Measurements from ENCODE around the gene HLA-DMB. TPM values are rescaled to one million over a fixed set of nuclear protein-coding genes. Genes with fewer than 3 reads are reported as not detected.

The HLA-DMB gene
- total RNA-seq, 1 experiment from 2014 or later = 3.3 TPM

GRCh38 chr6:32953775-32954174 lies 12.9 kb upstream of the HLA-DMB start:
- Histone ChIP-seq H4K20me1 (ENCODE audit: insufficient read depth) (no peaks in the 10 kb centered on the region), H3K4me2 (ENCODE audit: low read length) (no peak overlapping the region), H3K27me3 (ENCODE audit: insufficient read depth, low read length) (no peaks in the 10 kb centered on the region), H3K9me2 (ENCODE audit: insufficient read depth) (no peaks in the 10 kb centered on the region), H3K4me1 (ENCODE audit: control insufficient read depth in 1 of 2, insufficient read depth in 2 of 2, low read length in 2 of 2) (peaks cover 0 to 17% of the 10 kb centered on the region in 2 experiments; a peak in 2 of 4 replicates), H3K36me3 (ENCODE audit: control insufficient read depth in 1 of 2, insufficient read depth in 2 of 2, low read length in 2 of 2) (no peaks in the 10 kb centered on the region), H3K27ac (ENCODE audit: low read depth, low read length) (no peak overlapping the region), H3K79me2 (ENCODE audit: insufficient read depth, low read length) (no peaks in the 10 kb centered on the region), H3K9ac (ENCODE audit: low read length) (no peak overlapping the region), H2AFZ (ENCODE audit: low read depth, low read length, poor library complexity, severe bottlenecking) (no peak overlapping the region), H3K4me3 (replicated peaks in 1 of 2; ENCODE audit: low read depth in 1 of 2, low read length in 2 of 2) (no peak overlapping the region), H3K9me3 (ENCODE audit: control insufficient read depth in 1 of 2, insufficient read depth in 1 of 2, low read depth in 1 of 2, low read length in 2 of 2) (no peaks in the 10 kb centered on the region)
- TF ChIP-seq ELF1 (IDR thresholded peaks at IDR 0.05; ENCODE audit: borderline replicate concordance, low read depth) (no peak), ATF3 (IDR thresholded peaks at IDR 0.05) (no peak), CBX3 (IDR thresholded peaks at IDR 0.05; ENCODE audit: low read depth) (no peak), MAX (IDR thresholded peaks at IDR 0.05) (no peak), SIN3A (IDR thresholded peaks at IDR 0.05; ENCODE audit: low read depth) (no peak), EZH2phosphoT487 (IDR thresholded peaks at IDR 0.05; ENCODE audit: borderline replicate concordance) (no peak), REST (IDR thresholded peaks at IDR 0.05; ENCODE audit: low read depth) (no peak), EGR1 (IDR thresholded peaks at IDR 0.05; ENCODE audit: low read depth) (no peak), YY1 (IDR thresholded peaks at IDR 0.05; ENCODE audit: extremely low read depth, insufficient replicate concordance, low read depth, low read length) (no peak), FOSL1 (IDR thresholded peaks at IDR 0.05; ENCODE audit: low read depth) (no peak), EZH2 (IDR thresholded peaks at IDR 0.05) (no peak), SP1 (IDR thresholded peaks at IDR 0.05; ENCODE audit: low read depth) (no peak)
- RAD21 ChIA-PET (ENCODE audit: low non-redundant PET in 1 of 2, low total read pairs in 2 of 2, uncharacterized antibody in 2 of 2, unreplicated experiment in 2 of 2) = no interaction called here
- no peak for DNase-seq (ENCODE audit: low read depth, low spot score)
- CTCF ChIA-PET = interaction anchor here (0.9 to 3.8 kb wide), 16 partner anchors 10 to 115 kb away, joined by 3 to 73 read pairs (median 8); partner anchors contain the start of genes BRD2, HLA-DMB, PSMB9 and TAP1
- no peak for ATAC-seq
- no TSS peak for BruUV-seq (replicated peaks)
- POLR2A ChIA-PET = interaction anchor here (1.2 to 8.1 kb wide), 3 partner anchors 10 to 15 kb away, joined by 3 to 143 read pairs (median 4); partner anchors contain the start of genes BRD2 and HLA-DMB
- intact Hi-C loops (cut with micrococcal nuclease) = loop anchor here (1.0 kb wide), 1 partner anchor 14 kb away; no protein-coding TSS in a partner anchor
